KMS-11 (cell line): ENCODE results near the gene ZNF408.

Source experiments
- H2AFZ ChIP-seq: fragments of 200-600 bp; sonication (generic); 2 replicates; pipeline ENCODE4 v1.6.1; 2016; ENCODE audit warnings: antibody characterized with exemption, mixed run types, low read depth
- H3K27ac ChIP-seq: fragments of 200-600 bp; sonication (generic); 2 replicates; pipeline ENCODE4 v1.6.1; 2016; ENCODE audit warnings: mild to moderate bottlenecking, mixed run types
- H3K27me3 ChIP-seq: fragments of 200-600 bp; sonication (generic); 2 replicates; pipeline ENCODE4 v1.6.1; 2017; ENCODE audit warnings: mild to moderate bottlenecking, low read depth, mixed run types, moderate library complexity; ENCODE audit not compliant: insufficient read depth
- H3K36me3 ChIP-seq: fragments of 200-600 bp; sonication (generic); 2 replicates; pipeline ENCODE4 v1.6.1; 2017; ENCODE audit warnings: mild to moderate bottlenecking, mixed run types; ENCODE audit not compliant: insufficient read depth
- H3K4me1 ChIP-seq: fragments of 200-600 bp; sonication (generic); 2 replicates; pipeline ENCODE4 v1.6.1; 2016; ENCODE audit warnings: mild to moderate bottlenecking, low read depth, mixed run types; ENCODE audit not compliant: poor library complexity, severe bottlenecking
- H3K4me2 ChIP-seq: fragments of 200-600 bp; sonication (generic); 2 replicates; pipeline ENCODE4 v1.7.0; 2016; ENCODE audit warnings: mild to moderate bottlenecking, mixed run types
- H3K4me3 ChIP-seq: fragments of 200-600 bp; sonication (generic); IDR thresholded peaks from 2 replicates; pipeline ENCODE4 v1.6.1; 2017; ENCODE audit warnings: low read depth, low read length, mixed read lengths; ENCODE audit not compliant: insufficient read depth
- H3K79me2 ChIP-seq: fragments of 200-600 bp; sonication (generic); 2 replicates; pipeline ENCODE4 v1.6.1; 2016; ENCODE audit warnings: low read depth, mixed run types; ENCODE audit not compliant: insufficient read depth
- H3K9ac ChIP-seq: fragments of 200-600 bp; sonication (generic); 2 replicates; pipeline ENCODE4 v1.6.1; 2016; ENCODE audit warnings: mild to moderate bottlenecking, mixed run types
- H4K20me1 ChIP-seq: fragments of 200-600 bp; sonication (generic); 2 replicates; pipeline ENCODE4 v1.6.1; 2016; ENCODE audit warnings: mild to moderate bottlenecking, mixed run types; ENCODE audit not compliant: insufficient read depth
- CTCF ChIP-seq: fragments of 200-600 bp; sonication (generic); conservative IDR thresholded peaks from 2 replicates; pipeline ENCODE4 v1.6.1; 2017; ENCODE audit warnings: low read depth, mild to moderate bottlenecking, antibody characterized with exemption, low read length, moderate library complexity, mixed read lengths

Gene ZNF408

GRCh38 chr11:46741600-46742484, 41.0 kb downstream of the ZNF408 start:
- Histone ChIP-seq H4K20me1 (no peaks in the 10 kb centered on the region), H3K36me3 (peaks cover 10% of the 10 kb centered on the region; the same call in 1 of the 2 replicates), H3K9ac (no peak overlapping the region), H3K27me3 (no peaks in the 10 kb centered on the region), H3K4me3 (no peak overlapping the region), H2AFZ (no peak overlapping the region), H3K4me1 (no peaks in the 10 kb centered on the region), H3K4me2 (no peak overlapping the region), H3K79me2 (no peaks in the 10 kb centered on the region), H3K27ac (no peak overlapping the region)
- no peak for TF ChIP-seq CTCF

- Histone ChIP-seq H3K4me1 (no peaks in the 10 kb centered on the region), H4K20me1 (no peaks in the 10 kb centered on the region), H3K27ac (no peak overlapping the region), H2AFZ (no peak overlapping the region), H3K79me2 (no peaks in the 10 kb centered on the region), H3K4me3 (no peak overlapping the region), H3K27me3 (no peaks in the 10 kb centered on the region), H3K4me2 (no peak overlapping the region), H3K36me3 (peaks cover 10% of the 10 kb centered on the region; the same call in 1 of the 2 replicates), H3K9ac (no peak overlapping the region)
- no peak for TF ChIP-seq CTCF
Measured at GRCh38 chr11:46743043-46743442, 42.2 kb downstream of the ZNF408 start.

- H3K27ac ChIP-seq: no peak overlapping the region
- no peaks in the 10 kb centered on the region for H3K4me1 ChIP-seq
- H3K79me2 ChIP-seq: no peaks in the 10 kb centered on the region
- H3K4me3 ChIP-seq: no peak overlapping the region
- no peak overlapping the region for H3K4me2 ChIP-seq
- no peak overlapping the region for H2AFZ ChIP-seq
- no peaks in the 10 kb centered on the region for H4K20me1 ChIP-seq
- H3K9ac ChIP-seq: no peak overlapping the region
- H3K27me3 ChIP-seq: no peaks in the 10 kb centered on the region
- H3K36me3 ChIP-seq: peaks cover 10% of the 10 kb centered on the region; the same call in 1 of the 2 replicates
- TF ChIP-seq CTCF: no peak
Measured at GRCh38 chr11:46743693-46744339, 43.0 kb downstream of the ZNF408 start.

GRCh38 chr11:46745328-46745727, 44.5 kb downstream of the ZNF408 start:
- no peak overlapping the region for H3K4me3 ChIP-seq
- no peaks in the 10 kb centered on the region for H4K20me1 ChIP-seq
- no peaks in the 10 kb centered on the region for H3K4me1 ChIP-seq
- H3K27me3 ChIP-seq: no peaks in the 10 kb centered on the region
- no peak overlapping the region for H3K9ac ChIP-seq
- peaks cover 10% of the 10 kb centered on the region; the same call in 1 of the 2 replicates for H3K36me3 ChIP-seq
- H3K79me2 ChIP-seq: no peaks in the 10 kb centered on the region
- TF ChIP-seq CTCF: no peak
- no peak overlapping the region for H3K27ac ChIP-seq
- no peak overlapping the region for H3K4me2 ChIP-seq
- no peak overlapping the region for H2AFZ ChIP-seq
